Brain microvascular endothelial cell (primary cell): ENCODE results near the gene GREB1.

Source experiments
- DNase-seq: peaks from one replicate; pipeline ENCODE4 v3.0.0-alpha.2; 2020
- H3K27ac ChIP-seq: fragments of 250-450 bp; sonication (Bioruptor Pico); 2 replicates; pipeline ENCODE4 v1.5.1; 2020; ENCODE audit warnings: mild to moderate bottlenecking, moderate library complexity
- H3K27me3 ChIP-seq: fragments of 250-450 bp; sonication (Bioruptor Pico); replicated peaks from 2 replicates; pipeline ENCODE4 v1.5.1; 2020; ENCODE audit warnings: mild to moderate bottlenecking
- H3K36me3 ChIP-seq: fragments of 250-450 bp; sonication (Bioruptor Pico); replicated peaks from 2 replicates; pipeline ENCODE4 v1.5.1; 2020; ENCODE audit warnings: mild to moderate bottlenecking
- H3K4me3 ChIP-seq: 2 replicates; pipeline ENCODE4 v1.5.1; 2011; ENCODE audit warnings: low read depth, mild to moderate bottlenecking, control low read depth, low read length, moderate library complexity
- in situ Hi-C: cut with HindIII; loops from 2 replicates; pipeline ENCODE4 v1.10.0; 2017; ENCODE audit warnings: low sequenced_read_pairs, low pct_ligation_motif_present
- TF ChIP-seq, protein P1 (sequence below): IDR thresholded peaks from 2 replicates; pipeline ENCODE4 v1.5.1; 2011; ENCODE audit warnings: low read depth, mild to moderate bottlenecking, moderate library complexity, low read length, control low read depth, inconsistent platforms; ENCODE audit errors: missing control alignments

The GREB1 gene

DNA sequence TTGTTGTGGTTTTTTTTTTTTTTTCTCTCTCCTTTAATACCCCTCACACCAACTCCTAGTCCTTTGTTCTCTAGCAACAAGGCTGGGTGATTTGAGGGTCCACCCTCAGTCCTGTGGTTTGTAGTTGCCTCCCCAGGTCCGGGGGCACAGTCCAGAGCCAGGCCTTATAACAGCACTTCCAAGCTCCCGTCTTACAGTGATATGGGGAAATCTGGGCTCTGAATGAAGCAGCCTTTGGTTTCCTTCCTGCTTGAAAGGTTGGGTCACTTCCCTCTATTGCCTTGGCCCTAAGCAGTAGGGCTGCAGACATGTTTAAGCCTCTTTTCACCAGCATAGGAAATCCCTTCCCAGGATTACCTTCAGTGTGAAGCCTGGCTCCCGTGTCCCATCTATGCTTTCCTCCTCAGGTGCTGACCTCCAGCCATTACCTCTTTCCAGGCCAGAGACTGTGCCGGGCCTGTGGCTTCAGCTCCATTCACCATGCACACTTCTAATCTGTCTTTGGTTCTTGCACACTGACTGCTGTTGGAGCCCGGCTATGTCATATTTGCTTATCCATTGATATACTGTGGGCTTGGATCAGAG is 157.3 kb downstream of the GREB1 start:
- Histone ChIP-seq H3K36me3 (no peaks in the 10 kb centered on the region), H3K4me3 (no peak overlapping the region), H3K27me3 (no peaks in the 10 kb centered on the region), H3K27ac (no peak overlapping the region)
- in situ Hi-C loops, result no loop called here
- no peak for DNase-seq
- TF ChIP-seq, protein P1, sequence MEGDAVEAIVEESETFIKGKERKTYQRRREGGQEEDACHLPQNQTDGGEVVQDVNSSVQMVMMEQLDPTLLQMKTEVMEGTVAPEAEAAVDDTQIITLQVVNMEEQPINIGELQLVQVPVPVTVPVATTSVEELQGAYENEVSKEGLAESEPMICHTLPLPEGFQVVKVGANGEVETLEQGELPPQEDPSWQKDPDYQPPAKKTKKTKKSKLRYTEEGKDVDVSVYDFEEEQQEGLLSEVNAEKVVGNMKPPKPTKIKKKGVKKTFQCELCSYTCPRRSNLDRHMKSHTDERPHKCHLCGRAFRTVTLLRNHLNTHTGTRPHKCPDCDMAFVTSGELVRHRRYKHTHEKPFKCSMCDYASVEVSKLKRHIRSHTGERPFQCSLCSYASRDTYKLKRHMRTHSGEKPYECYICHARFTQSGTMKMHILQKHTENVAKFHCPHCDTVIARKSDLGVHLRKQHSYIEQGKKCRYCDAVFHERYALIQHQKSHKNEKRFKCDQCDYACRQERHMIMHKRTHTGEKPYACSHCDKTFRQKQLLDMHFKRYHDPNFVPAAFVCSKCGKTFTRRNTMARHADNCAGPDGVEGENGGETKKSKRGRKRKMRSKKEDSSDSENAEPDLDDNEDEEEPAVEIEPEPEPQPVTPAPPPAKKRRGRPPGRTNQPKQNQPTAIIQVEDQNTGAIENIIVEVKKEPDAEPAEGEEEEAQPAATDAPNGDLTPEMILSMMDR, result no peak
